Endothelial cell (in vitro differentiated cells): ENCODE data around the gene NCAPD2. TPM values are rescaled to one million over a fixed set of nuclear protein-coding genes. Genes with fewer than 3 reads are reported as not detected.

Experiments used
- DNase-seq: peaks from one replicate; pipeline ENCODE4 v3.0.0; 2021; ENCODE audit warnings: low spot score
- H3K27ac Mint-ChIP-seq: one replicate; pipeline ENCODE4 v1.8.0; 2021; ENCODE audit warnings: mixed read lengths, inconsistent platforms; ENCODE audit not compliant: unreplicated experiment
- H3K27me3 Mint-ChIP-seq: one replicate; pipeline ENCODE4 v1.8.0; 2021; ENCODE audit warnings: mild to moderate bottlenecking, moderate library complexity, mixed read lengths, inconsistent platforms; ENCODE audit not compliant: unreplicated experiment
- H3K36me3 Mint-ChIP-seq: one replicate; pipeline ENCODE4 v1.8.0; 2021; ENCODE audit warnings: mild to moderate bottlenecking, low read depth, mixed read lengths, inconsistent platforms; ENCODE audit not compliant: unreplicated experiment
- H3K4me1 Mint-ChIP-seq: one replicate; pipeline ENCODE4 v1.8.0; 2021; ENCODE audit warnings: mild to moderate bottlenecking, mixed read lengths, inconsistent platforms; ENCODE audit not compliant: unreplicated experiment
- H3K4me3 Mint-ChIP-seq: one replicate; pipeline ENCODE4 v1.8.0; 2021; ENCODE audit warnings: mild to moderate bottlenecking, mixed read lengths, inconsistent platforms; ENCODE audit not compliant: unreplicated experiment
- H3K9me3 Mint-ChIP-seq: one replicate; pipeline ENCODE4 v1.8.0; 2021; ENCODE audit warnings: mixed read lengths, inconsistent platforms; ENCODE audit not compliant: unreplicated experiment
- total RNA-seq: library from RNA; stranded (reverse); fragmentation: NEBNext Ultra II Directional; extraction: Animal tissue kit (Norgen Biotek cat#: 25700); gene quantifications from one replicate; pipeline ENCODE4 v1.2.1, GENCODE V29; 2021; ENCODE audit not compliant: unreplicated experiment
- TF ChIP-seq, protein P1 (sequence below): fragments of 200-600 bp; sonication (generic); IDR thresholded peaks from one replicate; pipeline ENCODE4 v1.5.0; 2021; ENCODE audit warnings: antibody characterized with exemption; ENCODE audit not compliant: unreplicated experiment

Gene NCAPD2
- total RNA-seq, 1 donor from 2014 or later = 25.3 TPM

DNA sequence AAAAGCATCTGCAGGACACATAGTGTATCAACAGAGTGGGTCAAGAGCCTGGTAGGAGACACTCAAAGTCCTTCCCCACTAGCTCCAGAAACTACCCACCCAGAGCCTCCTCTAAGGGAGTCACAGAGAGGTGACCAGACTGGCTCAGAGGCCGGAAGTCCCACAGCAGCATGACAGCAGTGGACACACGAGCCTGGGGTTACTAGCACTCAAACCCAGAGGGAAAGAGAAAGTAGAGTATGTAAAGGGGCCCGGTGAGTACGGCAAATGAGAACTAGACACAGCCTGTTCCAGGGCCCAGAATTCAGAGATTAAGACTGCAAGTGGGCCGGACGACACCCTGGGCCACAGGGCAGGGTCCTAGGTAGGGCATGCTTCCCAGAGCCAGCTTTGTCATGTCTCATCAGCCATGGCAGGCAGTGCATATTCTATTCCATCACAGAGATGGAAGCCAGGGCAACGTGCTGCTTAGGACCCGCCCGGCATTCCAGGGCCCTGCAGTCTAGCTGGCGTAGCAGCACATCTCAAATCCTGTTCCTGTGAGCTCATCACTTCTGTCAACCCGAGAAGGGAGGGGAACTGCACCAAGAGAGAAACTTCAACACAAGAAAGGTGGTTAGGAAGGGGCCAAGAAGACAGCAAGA lies 57.7 kb downstream of the NCAPD2 start:
- no peak overlapping the region for H3K27ac Mint-ChIP-seq

DNA sequence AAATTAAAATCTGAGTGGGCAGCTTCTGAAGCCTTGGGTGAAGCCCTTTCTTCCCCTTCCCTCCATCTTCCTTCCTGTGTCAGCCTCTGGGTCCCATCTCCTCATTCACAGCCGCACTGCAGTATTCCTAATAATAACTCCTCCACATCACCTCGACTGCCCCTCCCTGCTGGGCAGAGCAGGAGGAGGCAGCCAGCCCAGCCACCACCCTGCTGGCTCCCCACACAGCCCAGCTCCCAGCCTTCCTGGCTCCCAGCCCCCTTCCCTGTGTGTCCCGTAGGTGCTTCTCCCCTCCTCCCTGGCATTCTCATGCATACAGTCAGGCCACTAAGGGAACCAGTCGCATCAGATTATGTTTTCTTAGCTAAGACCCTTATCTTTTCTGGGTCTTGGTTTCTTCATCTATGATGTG lies 58.2 kb downstream of the NCAPD2 start:
- DNase-seq = no peak
- Mint-ChIP-seq H3K4me3 (peak overlapping the region; percentile 81), H3K4me1 (peaks cover 72% of the 10 kb centered on the region), H3K36me3 (peaks cover 49% of the 10 kb centered on the region), H3K9me3 (no peaks in the 10 kb centered on the region), H3K27me3 (peaks cover 24% of the 10 kb centered on the region), H3K27ac (no peak overlapping the region)
- TF ChIP-seq, protein P1, sequence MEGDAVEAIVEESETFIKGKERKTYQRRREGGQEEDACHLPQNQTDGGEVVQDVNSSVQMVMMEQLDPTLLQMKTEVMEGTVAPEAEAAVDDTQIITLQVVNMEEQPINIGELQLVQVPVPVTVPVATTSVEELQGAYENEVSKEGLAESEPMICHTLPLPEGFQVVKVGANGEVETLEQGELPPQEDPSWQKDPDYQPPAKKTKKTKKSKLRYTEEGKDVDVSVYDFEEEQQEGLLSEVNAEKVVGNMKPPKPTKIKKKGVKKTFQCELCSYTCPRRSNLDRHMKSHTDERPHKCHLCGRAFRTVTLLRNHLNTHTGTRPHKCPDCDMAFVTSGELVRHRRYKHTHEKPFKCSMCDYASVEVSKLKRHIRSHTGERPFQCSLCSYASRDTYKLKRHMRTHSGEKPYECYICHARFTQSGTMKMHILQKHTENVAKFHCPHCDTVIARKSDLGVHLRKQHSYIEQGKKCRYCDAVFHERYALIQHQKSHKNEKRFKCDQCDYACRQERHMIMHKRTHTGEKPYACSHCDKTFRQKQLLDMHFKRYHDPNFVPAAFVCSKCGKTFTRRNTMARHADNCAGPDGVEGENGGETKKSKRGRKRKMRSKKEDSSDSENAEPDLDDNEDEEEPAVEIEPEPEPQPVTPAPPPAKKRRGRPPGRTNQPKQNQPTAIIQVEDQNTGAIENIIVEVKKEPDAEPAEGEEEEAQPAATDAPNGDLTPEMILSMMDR = no peak

More for the DNA sequence above, 57.7 kb downstream of the NCAPD2 start:
- Mint-ChIP-seq H3K9me3 (no peaks in the 10 kb centered on the region), H3K4me3 (no peak overlapping the region), H3K36me3 (peaks cover 52% of the 10 kb centered on the region), H3K27me3 (peaks cover 23% of the 10 kb centered on the region), H3K4me1 (peaks cover 76% of the 10 kb centered on the region)
- TF ChIP-seq, protein P1 = no peak
- DNase-seq = no peak

DNA sequence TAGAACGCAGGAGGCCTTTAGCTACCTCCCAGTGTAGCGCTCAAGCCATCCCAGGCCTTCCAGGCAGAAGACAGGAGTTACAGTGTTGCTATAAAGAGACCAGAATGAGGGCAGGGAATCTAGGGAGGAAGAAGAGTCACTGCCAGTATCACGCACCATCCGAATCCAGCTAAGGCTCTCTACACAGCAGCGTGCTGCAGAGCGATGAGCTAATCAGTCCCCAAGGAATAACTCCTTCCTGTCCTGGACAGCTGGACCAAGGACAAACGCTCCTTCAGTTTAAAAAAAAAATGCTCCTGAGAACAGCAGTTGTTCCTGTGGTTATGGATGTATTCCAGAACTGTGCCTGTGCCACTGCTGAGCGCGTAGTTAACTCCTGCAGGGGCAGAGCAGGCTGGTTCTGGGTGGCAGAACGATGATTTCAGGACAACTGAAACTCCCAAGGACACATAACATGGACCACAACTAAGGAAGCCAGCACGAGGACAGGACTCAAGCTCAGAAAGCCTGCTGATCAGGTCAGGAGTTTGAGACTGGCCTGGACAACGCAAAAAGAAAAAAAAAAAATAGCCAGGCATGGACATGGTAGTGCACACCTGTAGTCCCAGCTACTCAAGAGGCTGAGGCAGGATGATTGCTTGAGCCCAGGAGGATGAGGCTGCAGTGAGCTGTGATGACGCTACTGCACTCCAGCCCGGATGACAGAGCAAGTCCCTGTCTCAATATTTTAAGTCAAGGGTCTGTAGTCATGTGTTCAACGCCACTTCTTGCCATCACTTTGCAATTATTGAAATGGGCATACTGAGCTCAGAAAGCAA lies 59.4 kb downstream of the NCAPD2 start:
- Mint-ChIP-seq H3K36me3 (peaks cover 38% of the 10 kb centered on the region), H3K4me1 (peaks cover 65% of the 10 kb centered on the region), H3K4me3 (peak overlapping the region; percentile 100), H3K27me3 (peaks cover 22% of the 10 kb centered on the region), H3K27ac (no peak overlapping the region), H3K9me3 (no peaks in the 10 kb centered on the region)
- no peak for DNase-seq
- TF ChIP-seq, protein P1 = no peak

DNA sequence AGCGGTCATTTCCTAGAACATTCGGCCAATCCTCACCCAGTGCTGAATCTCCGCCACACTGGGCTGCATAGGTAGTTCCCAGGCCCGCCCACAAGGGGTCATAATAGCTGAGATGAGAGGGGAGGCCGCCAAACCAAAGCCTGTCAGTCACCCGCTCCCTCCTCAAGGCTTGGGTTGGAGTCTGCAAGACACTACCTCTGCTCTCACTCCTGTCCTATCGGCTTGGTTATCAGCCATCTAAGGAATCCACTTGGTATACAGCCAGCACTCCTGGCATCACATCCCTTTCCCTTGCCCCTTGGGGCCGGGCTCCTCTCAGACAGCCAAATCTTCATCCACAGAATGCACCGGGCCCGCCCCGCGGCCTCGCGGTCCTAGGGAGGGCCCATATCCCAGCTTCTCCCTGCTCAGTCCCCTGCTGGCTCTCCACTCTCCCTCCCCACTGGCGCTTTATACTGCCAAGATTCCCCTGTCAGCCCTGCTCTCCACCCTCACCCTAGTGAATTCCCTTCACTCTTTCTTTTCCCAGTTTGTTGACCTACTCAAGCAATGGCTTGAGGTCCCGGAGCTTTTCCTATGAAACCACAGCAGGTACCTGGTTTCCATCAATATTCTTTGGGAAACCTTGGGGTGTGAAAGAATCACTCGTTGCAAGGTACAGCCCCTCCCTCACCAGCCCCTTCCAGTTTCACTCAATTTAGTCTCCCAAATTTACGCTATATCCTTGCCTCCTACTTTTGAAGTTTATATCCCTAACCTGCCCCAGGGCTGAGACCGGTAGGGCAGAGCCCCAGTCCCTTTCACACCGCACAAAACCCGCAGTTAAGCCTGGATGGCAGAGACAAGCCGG lies 60.5 kb downstream of the NCAPD2 start:
- H3K4me3 Mint-ChIP-seq = peak overlapping the region; percentile 100
- peaks cover 55% of the 10 kb centered on the region for H3K4me1 Mint-ChIP-seq
- peak; percentile 92 for DNase-seq
- H3K9me3 Mint-ChIP-seq = no peaks in the 10 kb centered on the region
- TF ChIP-seq, protein P1 = peak; percentile 71
- peaks cover 33% of the 10 kb centered on the region for H3K36me3 Mint-ChIP-seq
- H3K27ac Mint-ChIP-seq = peak overlapping the region; percentile 98
- peaks cover 21% of the 10 kb centered on the region for H3K27me3 Mint-ChIP-seq
